Measurements from ENCODE around the gene COBLL1. TPM values are rescaled to one million over a fixed set of nuclear protein-coding genes. Genes with fewer than 3 reads are reported as not detected.

COBLL1 gene
- total RNA-seq, 6 experiments from 2014 or later: 38.1 to 133 (median 67.6) TPM

DNA sequence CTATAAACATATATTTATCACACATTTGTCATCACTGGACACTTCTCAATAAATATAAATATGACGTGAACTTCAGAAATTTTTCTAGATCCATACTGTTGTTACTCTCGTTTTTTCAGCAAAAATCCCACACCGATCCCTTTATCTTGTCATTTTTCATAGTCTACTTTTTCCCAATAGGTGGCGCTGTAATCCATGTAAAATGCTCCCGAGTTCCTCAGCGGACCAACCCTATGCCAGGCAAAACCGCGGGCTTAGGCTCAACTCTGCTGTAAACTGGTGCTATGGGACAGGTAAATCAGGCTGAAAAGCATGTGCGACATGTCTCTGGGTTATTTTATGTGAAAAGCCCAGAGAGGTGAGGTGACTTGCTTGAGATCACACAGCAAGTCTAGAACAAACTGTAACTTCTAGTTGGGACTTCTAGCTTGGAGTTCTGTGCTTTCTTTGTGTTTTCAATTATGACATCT, 104.0 kb downstream of the COBLL1 start:
- H3K4me1 ChIP-seq: peaks cover 0 to 30% (median 2%) of the 10 kb centered on the region in 4 donors
- no peaks in the 10 kb centered on the region for H3K27me3 ChIP-seq
- DNase-seq (peak; percentile 57 to 71 (median 67)), ATAC-seq (peak; percentile 84 to 93 (median 88))
- under 1% methylated on average over 9 of the region's 9 CpGs for WGBS (ENCODE audit: insufficient coverage, low coverage, low lambda C conversion rate, missing lambda C conversion rate)
- no peak overlapping the region for H3K4me3 ChIP-seq
- intact Hi-C loops (cut with DNase I): no loop called here
- no peaks in the 10 kb centered on the region for H3K36me3 ChIP-seq
- TF ChIP-seq, protein P1, sequence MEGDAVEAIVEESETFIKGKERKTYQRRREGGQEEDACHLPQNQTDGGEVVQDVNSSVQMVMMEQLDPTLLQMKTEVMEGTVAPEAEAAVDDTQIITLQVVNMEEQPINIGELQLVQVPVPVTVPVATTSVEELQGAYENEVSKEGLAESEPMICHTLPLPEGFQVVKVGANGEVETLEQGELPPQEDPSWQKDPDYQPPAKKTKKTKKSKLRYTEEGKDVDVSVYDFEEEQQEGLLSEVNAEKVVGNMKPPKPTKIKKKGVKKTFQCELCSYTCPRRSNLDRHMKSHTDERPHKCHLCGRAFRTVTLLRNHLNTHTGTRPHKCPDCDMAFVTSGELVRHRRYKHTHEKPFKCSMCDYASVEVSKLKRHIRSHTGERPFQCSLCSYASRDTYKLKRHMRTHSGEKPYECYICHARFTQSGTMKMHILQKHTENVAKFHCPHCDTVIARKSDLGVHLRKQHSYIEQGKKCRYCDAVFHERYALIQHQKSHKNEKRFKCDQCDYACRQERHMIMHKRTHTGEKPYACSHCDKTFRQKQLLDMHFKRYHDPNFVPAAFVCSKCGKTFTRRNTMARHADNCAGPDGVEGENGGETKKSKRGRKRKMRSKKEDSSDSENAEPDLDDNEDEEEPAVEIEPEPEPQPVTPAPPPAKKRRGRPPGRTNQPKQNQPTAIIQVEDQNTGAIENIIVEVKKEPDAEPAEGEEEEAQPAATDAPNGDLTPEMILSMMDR (IDR thresholded peaks at IDR 0.05): peak; percentile 63 to 79 (median 74)
- TF ChIP-seq POLR2A (IDR thresholded peaks at IDR 0.05): no peak
- no peaks in the 10 kb centered on the region for H3K9me3 ChIP-seq
- H3K27ac ChIP-seq: peak overlapping the region in 1 of 3 donors; percentile 39

GRCh38 chr2:164735309-164735919, 106.2 kb downstream of the COBLL1 start:
- ATAC-seq (peak in 1 of 4 donors; percentile 8), DNase-seq (no peak)
- intact Hi-C loops (cut with DNase I): no loop called here
- 9% methylated on average over 4 of the region's 4 CpGs for WGBS (ENCODE audit: insufficient coverage, low coverage, low lambda C conversion rate, missing lambda C conversion rate)
- no peaks in the 10 kb centered on the region for H3K36me3 ChIP-seq
- no peaks in the 10 kb centered on the region for H3K27me3 ChIP-seq
- no peak overlapping the region for H3K4me3 ChIP-seq
- no peaks in the 10 kb centered on the region for H3K9me3 ChIP-seq
- TF ChIP-seq POLR2A (IDR thresholded peaks at IDR 0.05): no peak
- TF ChIP-seq, protein P1 (IDR thresholded peaks at IDR 0.05): no peak
- H3K4me1 ChIP-seq: peaks cover 0 to 23% (median 0%) of the 10 kb centered on the region in 4 donors
- no peak overlapping the region for H3K27ac ChIP-seq

GRCh38 chr2:164734196-164734595, 107.4 kb downstream of the COBLL1 start:
- WGBS (ENCODE audit: insufficient coverage, low coverage, low lambda C conversion rate, missing lambda C conversion rate): 72% methylated on average over 3 of the region's 3 CpGs
- TF ChIP-seq POLR2A (IDR thresholded peaks at IDR 0.05): no peak
- TF ChIP-seq, protein P1 (IDR thresholded peaks at IDR 0.05): no peak
- ATAC-seq: no peak
- no peaks in the 10 kb centered on the region for H3K36me3 ChIP-seq
- H3K27ac ChIP-seq: peak overlapping the region in 1 of 3 donors; percentile 16
- no peak overlapping the region for H3K4me3 ChIP-seq
- H3K27me3 ChIP-seq: no peaks in the 10 kb centered on the region
- no peaks in the 10 kb centered on the region for H3K9me3 ChIP-seq
- intact Hi-C loops (cut with DNase I): no loop called here
- no peak for DNase-seq
- H3K4me1 ChIP-seq: peaks cover 0 to 19% (median 0%) of the 10 kb centered on the region in 4 donors

DNA sequence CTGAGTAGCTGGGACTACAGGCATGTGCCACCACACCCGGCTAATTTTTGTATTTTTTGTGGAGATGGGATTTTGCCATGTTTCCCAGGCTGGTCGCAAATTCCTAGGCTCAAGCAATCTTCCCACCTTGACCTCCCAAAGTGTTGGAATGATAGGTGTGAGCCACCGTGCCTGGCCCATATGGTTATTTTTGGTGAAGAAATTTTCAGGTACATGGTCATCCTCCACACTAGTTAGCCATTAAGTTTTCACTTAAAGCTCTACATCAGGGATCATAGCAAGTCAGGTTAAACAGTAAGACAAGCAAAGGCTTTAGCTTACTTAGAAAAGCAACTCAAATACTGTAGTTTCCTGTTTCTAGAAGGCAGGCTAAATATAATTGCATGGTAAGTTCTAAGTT, 116.1 kb downstream of the COBLL1 start:
- intact Hi-C loops (cut with DNase I): no loop called here
- Histone ChIP-seq H3K27ac (no peak overlapping the region), H3K9me3 (no peaks in the 10 kb centered on the region), H3K4me3 (no peak overlapping the region), H3K36me3 (peaks cover 0 to 9% (median 3%) of the 10 kb centered on the region in 4 donors), H3K27me3 (no peaks in the 10 kb centered on the region), H3K4me1 (peaks cover 0 to 10% (median 0%) of the 10 kb centered on the region in 4 donors)
- TF ChIP-seq, protein P1 (IDR thresholded peaks at IDR 0.05): no peak
- DNase-seq (no peak), ATAC-seq (peak in 1 of 4 donors; percentile 12)
- WGBS (ENCODE audit: insufficient coverage, low coverage, low lambda C conversion rate, missing lambda C conversion rate): 83% methylated on average over 3 of the region's 3 CpGs

Measured in right lobe of liver (tissue), 6 donors.